GM12874 (cell line): ENCODE measurements around the gene MYOF.

Experiments
- CTCF ChIP-seq: IDR thresholded peaks from 2 replicates; pipeline ENCODE4 v1.5.1; 2011; ENCODE audit warnings: low read depth, mild to moderate bottlenecking, control low read depth, low read length, moderate library complexity; ENCODE audit not compliant: insufficient read depth

Gene MYOF

DNA sequence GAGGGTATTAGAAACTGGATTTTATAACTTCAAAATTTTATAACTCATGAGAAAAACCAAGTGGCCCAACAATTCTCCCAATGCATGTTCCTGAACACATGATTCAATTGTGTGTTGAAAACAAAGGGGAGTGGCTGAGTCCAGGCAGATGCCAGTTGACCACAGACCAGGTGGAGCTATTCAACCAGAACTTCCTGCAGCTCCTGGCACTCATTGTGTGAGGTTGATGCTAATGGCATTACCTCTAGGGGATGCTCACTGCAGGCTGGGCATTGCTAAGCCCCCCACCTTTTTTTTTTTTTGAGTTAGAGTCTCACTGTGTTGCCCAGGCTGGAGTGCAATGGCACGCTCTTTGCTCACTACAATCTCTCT, 20.3 kb downstream of the MYOF start:
- no peak for TF ChIP-seq CTCF

- no peak for TF ChIP-seq CTCF
Measured at GRCh38 chr10:93461109-93461806, 20.9 kb downstream of the MYOF start.

GRCh38 chr10:93459466-93459865, 22.7 kb downstream of the MYOF start:
- no peak for TF ChIP-seq CTCF

GRCh38 chr10:93458821-93459257, 23.3 kb downstream of the MYOF start:
- TF ChIP-seq CTCF = no peak

- no peak for TF ChIP-seq CTCF
Measured at GRCh38 chr10:93457511-93457910, 24.6 kb downstream of the MYOF start.

DNA sequence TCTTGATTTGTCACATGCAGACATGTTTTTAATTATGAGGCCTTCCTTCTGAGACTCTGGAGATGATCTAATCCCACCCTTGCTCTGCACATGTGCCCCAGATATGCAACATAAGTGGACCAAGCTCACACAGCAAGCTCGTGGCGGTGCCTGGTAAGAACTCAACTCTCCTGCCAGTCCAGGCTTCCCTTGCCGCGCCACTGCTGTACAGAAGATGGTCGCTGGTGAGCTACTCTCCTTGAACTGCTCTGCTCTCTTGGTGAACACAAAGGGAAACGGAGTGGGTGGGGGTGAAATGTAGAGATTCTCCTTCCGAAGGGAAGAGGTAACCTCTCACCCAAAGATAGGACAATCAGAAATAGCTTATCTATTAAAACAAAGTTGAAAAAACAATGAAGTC, 25.7 kb downstream of the MYOF start:
- TF ChIP-seq CTCF = no peak

DNA sequence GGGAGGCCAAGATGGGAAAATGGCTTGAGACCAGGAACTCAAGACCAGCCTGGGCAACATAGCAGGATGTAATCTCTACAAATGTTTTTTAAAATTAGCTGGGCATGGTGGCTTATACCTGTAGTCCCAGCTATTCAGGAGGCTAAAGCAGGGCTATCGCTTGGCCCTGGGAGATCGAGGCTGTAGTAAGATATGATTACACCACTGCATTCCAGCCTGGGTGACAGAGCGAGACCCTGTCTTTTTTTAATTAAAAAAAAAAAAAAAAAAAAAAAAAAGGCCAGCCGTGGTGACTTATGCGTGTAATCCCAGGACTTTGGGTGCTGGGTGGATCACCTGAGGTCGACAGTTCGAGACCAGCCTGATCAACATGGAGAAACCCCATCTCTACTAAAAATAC, 27.4 kb downstream of the MYOF start:
- no peak for TF ChIP-seq CTCF
